Measurements from ENCODE around the gene MFAP5. TPM values are rescaled to one million over a fixed set of nuclear protein-coding genes. Genes with fewer than 3 reads are reported as not detected.
A peak's percentile ranks its signal among the peaks of the same experiment; 100 is the strongest.

The MFAP5 gene
- polyA plus RNA-seq, 3 donors = not detected

DNA sequence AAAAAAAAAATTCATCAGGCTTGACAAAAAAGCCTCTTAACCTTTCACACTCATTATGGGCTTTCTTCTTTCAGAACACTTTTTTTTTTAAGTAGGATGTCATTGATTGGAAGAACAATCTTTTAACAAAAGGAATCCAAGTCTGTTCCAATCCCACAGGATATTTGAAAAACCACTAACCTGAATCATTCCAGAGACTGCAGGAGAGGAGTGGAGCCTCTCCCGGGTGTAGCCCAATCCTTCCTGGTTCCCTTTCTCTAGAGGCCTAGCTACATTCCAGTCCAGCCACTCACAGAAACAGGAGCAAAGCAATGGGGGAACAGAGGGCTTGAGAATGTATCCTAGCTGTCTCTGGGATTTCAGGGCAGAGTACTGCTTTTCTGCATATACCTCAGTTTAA, 4.3 kb downstream of the MFAP5 start:
- H3K36me3 Mint-ChIP-seq = no peaks in the 10 kb centered on the region
- intact Hi-C loops (cut with micrococcal nuclease) = loop anchor here in 1 of 2 donors (10.0 kb wide), 1 partner anchor 226 kb away; no protein-coding TSS in a partner anchor
- Histone ChIP-seq H4K20me1 (ENCODE audit: insufficient read depth, low read length) (no peaks in the 10 kb centered on the region), H3K9ac (ENCODE audit: insufficient read depth, low read length, poor library complexity, severe bottlenecking) (no peak overlapping the region), H3K4me1 (ENCODE audit: control insufficient read depth in 1 of 2, insufficient read depth in 2 of 2, low read length in 2 of 2) (peaks cover 0 to 2% of the 10 kb centered on the region in 2 donors), H3K4me3 (replicated peaks in 1 of 3; ENCODE audit: low read depth in 2 of 3, low read length in 3 of 3) (no peak overlapping the region), H2AFZ (ENCODE audit: insufficient read depth, low read depth, low read length, poor library complexity, severe bottlenecking) (no peak overlapping the region), H3K4me2 (replicated peaks; ENCODE audit: extremely low read depth, low read length, poor library complexity, severe bottlenecking) (no peak overlapping the region), H3K36me3 (replicated peaks in 1 of 2; ENCODE audit: control insufficient read depth in 1 of 2, insufficient read depth in 2 of 2, low read length in 2 of 2) (no peaks in the 10 kb centered on the region), H3K9me3 (replicated peaks in 1 of 2; ENCODE audit: control insufficient read depth in 1 of 2, insufficient read depth in 1 of 2, low read length in 2 of 2) (no peaks in the 10 kb centered on the region), H3K27ac (ENCODE audit: low read depth in 1 of 2, low read length in 2 of 2) (no peak overlapping the region), H3K27me3 (ENCODE audit: control insufficient read depth in 2 of 2, insufficient read depth in 2 of 2, low read length in 2 of 2) (no peaks in the 10 kb centered on the region), H3K79me2 (ENCODE audit: insufficient read depth, low read length) (no peaks in the 10 kb centered on the region)
- DNase-seq = no peak
- H3K4me1 Mint-ChIP-seq = no peaks in the 10 kb centered on the region
- H3K27ac Mint-ChIP-seq = no peak overlapping the region
- H3K4me3 Mint-ChIP-seq = no peak overlapping the region
- no CpG with 5 or more reads among the region's 1 CpG for WGBS (ENCODE audit: insufficient coverage)
- TF ChIP-seq, protein P1, sequence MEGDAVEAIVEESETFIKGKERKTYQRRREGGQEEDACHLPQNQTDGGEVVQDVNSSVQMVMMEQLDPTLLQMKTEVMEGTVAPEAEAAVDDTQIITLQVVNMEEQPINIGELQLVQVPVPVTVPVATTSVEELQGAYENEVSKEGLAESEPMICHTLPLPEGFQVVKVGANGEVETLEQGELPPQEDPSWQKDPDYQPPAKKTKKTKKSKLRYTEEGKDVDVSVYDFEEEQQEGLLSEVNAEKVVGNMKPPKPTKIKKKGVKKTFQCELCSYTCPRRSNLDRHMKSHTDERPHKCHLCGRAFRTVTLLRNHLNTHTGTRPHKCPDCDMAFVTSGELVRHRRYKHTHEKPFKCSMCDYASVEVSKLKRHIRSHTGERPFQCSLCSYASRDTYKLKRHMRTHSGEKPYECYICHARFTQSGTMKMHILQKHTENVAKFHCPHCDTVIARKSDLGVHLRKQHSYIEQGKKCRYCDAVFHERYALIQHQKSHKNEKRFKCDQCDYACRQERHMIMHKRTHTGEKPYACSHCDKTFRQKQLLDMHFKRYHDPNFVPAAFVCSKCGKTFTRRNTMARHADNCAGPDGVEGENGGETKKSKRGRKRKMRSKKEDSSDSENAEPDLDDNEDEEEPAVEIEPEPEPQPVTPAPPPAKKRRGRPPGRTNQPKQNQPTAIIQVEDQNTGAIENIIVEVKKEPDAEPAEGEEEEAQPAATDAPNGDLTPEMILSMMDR (IDR thresholded peaks at IDR 0.05) = no peak
- H3K9me3 Mint-ChIP-seq = peaks cover 0 to 2% (median 0%) of the 10 kb centered on the region in 7 donors
- peaks cover 0 to 4% (median 3%) of the 10 kb centered on the region in 3 donors for H3K27me3 Mint-ChIP-seq (ENCODE audit: low read depth in 3 of 3)

DNA sequence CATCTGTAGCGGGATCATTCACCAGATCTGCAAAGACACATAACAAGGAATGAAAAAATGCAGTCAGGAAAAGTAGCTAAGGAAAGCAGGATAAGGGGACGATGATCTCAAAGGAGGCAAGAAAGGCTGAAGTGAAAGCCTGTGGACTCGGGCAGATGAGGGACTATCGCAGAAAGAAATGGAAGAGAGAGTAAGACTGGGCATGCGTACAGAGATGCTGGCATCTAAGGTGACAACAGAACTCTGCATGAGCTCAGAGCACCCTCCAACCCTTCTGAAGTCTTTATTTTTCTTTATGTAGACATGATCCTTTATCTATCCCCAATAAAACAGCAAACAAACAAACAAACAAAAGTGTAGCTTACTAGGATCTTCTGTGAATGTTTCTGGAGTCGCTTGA, 7.2 kb downstream of the MFAP5 start:
- H3K27me3 ChIP-seq (ENCODE audit: control insufficient read depth in 2 of 2, insufficient read depth in 2 of 2, low read length in 2 of 2) = no peaks in the 10 kb centered on the region
- no peak overlapping the region for H3K4me3 Mint-ChIP-seq
- no peaks in the 10 kb centered on the region for H3K79me2 ChIP-seq (ENCODE audit: insufficient read depth, low read length)
- TF ChIP-seq, protein P1 (IDR thresholded peaks at IDR 0.05) = no peak
- H3K27ac Mint-ChIP-seq = peak overlapping the region in 1 of 7 donors; percentile 72
- H3K36me3 Mint-ChIP-seq = no peaks in the 10 kb centered on the region
- H3K9me3 ChIP-seq (replicated peaks in 1 of 2; ENCODE audit: control insufficient read depth in 1 of 2, insufficient read depth in 1 of 2, low read length in 2 of 2) = no peaks in the 10 kb centered on the region
- no peaks in the 10 kb centered on the region for H3K4me1 Mint-ChIP-seq
- peaks cover 0 to 2% of the 10 kb centered on the region in 2 donors for H3K4me1 ChIP-seq (ENCODE audit: control insufficient read depth in 1 of 2, insufficient read depth in 2 of 2, low read length in 2 of 2)
- no peak overlapping the region for H3K4me3 ChIP-seq (replicated peaks in 1 of 3; ENCODE audit: low read depth in 2 of 3, low read length in 3 of 3)
- no peak overlapping the region for H3K4me2 ChIP-seq (replicated peaks; ENCODE audit: extremely low read depth, low read length, poor library complexity, severe bottlenecking)
- 83% methylated on average over 2 of the region's 6 CpGs for WGBS (ENCODE audit: insufficient coverage)
- peaks cover 0 to 2% (median 0%) of the 10 kb centered on the region in 7 donors for H3K9me3 Mint-ChIP-seq
- peaks cover 2 to 4% (median 4%) of the 10 kb centered on the region in 3 donors for H3K27me3 Mint-ChIP-seq (ENCODE audit: low read depth in 3 of 3)
- DNase-seq = no peak
- H4K20me1 ChIP-seq (ENCODE audit: insufficient read depth, low read length) = no peaks in the 10 kb centered on the region
- no peak overlapping the region for H2AFZ ChIP-seq (ENCODE audit: insufficient read depth, low read depth, low read length, poor library complexity, severe bottlenecking)
- H3K36me3 ChIP-seq (replicated peaks in 1 of 2; ENCODE audit: control insufficient read depth in 1 of 2, insufficient read depth in 2 of 2, low read length in 2 of 2) = no peaks in the 10 kb centered on the region
- intact Hi-C loops (cut with micrococcal nuclease) = loop anchor here in 1 of 2 donors (10.0 kb wide), 1 partner anchor 229 kb away; no protein-coding TSS in a partner anchor
- no peak overlapping the region for H3K27ac ChIP-seq (ENCODE audit: low read depth in 1 of 2, low read length in 2 of 2)
- no peak overlapping the region for H3K9ac ChIP-seq (ENCODE audit: insufficient read depth, low read length, poor library complexity, severe bottlenecking)

All from CD14-positive monocyte (primary cell).